Tibial nerve (tissue), 4 donors: ENCODE measurements around the gene GPR142.

Experiments used
- CTCF ChIP-seq, 5 experiments: fragments of 200-600 bp in 3 of 5; fragments of 450-650 bp in 2 of 5; sonication (generic) in 3 of 5; IDR thresholded peaks; one replicate each; pipeline ENCODE4 v1.5.1; 2016 to 2019; ENCODE audit warnings: antibody characterized with exemption in 5 of 5, mild to moderate bottlenecking in 3 of 5, moderate library complexity in 2 of 5
- EP300 ChIP-seq, 2 donors: sonication (generic); formaldehyde crosslinking; IDR thresholded peaks; one replicate each; pipeline ENCODE4 v1.6.1; 2017; ENCODE audit warnings: antibody characterized with exemption in 2 of 2, mild to moderate bottlenecking in 1 of 2
- POLR2A ChIP-seq, 2 donors: fragments of 450-650 bp; IDR thresholded peaks; one replicate each; pipeline ENCODE4 v1.6.1; 2017; ENCODE audit warnings: antibody characterized with exemption in 2 of 2, mild to moderate bottlenecking in 2 of 2, moderate library complexity in 2 of 2

- peak in 1 of 2 donors; percentile 34 for TF ChIP-seq EP300 (IDR thresholded peaks at IDR 0.05)
- TF ChIP-seq POLR2A (IDR thresholded peaks at IDR 0.05): peak in 1 of 2 donors; percentile 21
- no peak for TF ChIP-seq CTCF (IDR thresholded peaks at IDR 0.05)
Measured at GRCh38 chr17:74325376-74325742, 41.9 kb upstream of the GPR142 start.
